ENCODE measurements around the gene UNC13D.
"Not testable (repeated sequence)": the region's sequence is repeated elsewhere in the genome, so short reads cannot be mapped to it uniquely, and the experiment has no call there.

The UNC13D gene

GRCh38 chr17:75855310-75856061 is 11.3 kb upstream of the UNC13D start, which contains the start of gene WBP2:
TSS of gene WBP2 (minus strand) at chr17:75855335. CDS start at chr17:75855297, 38 bp downstream.
- H3K27ac ChIP-seq = peak within 1 kb of the TSS; percentile 80
- TF ChIP-seq ZFX (IDR thresholded peaks at IDR 0.05) (peak; percentile 32; the same call in 1 of the 2 replicates), CTCF (conservative IDR thresholded peaks at IDR 0.05) (peak; percentile 58)

- TF ChIP-seq ZFX (IDR thresholded peaks at IDR 0.05) = no peak
- H3K27ac ChIP-seq = peak overlapping the region; percentile 80
Observed at GRCh38 chr17:75854881-75855309, 10.7 kb upstream of the UNC13D start.

- H3K27ac ChIP-seq = peak overlapping the region; percentile 80
- TF ChIP-seq ZFX (IDR thresholded peaks at IDR 0.05) (no peak), CTCF (conservative IDR thresholded peaks at IDR 0.05) (no peak)
Observed at GRCh38 chr17:75854101-75854748, 10.0 kb upstream of the UNC13D start.

- no peak for TF ChIP-seq CTCF (conservative IDR thresholded peaks at IDR 0.05)
- no peak for TF ChIP-seq ZFX (IDR thresholded peaks at IDR 0.05)
- no peak overlapping the region for H3K27ac ChIP-seq
Observed at GRCh38 chr17:75853433-75853832, 9.2 kb upstream of the UNC13D start.

GRCh38 chr17:75851693-75851991 is 7.4 kb upstream of the UNC13D start:
- not testable (repeated sequence) for H3K27ac ChIP-seq

GRCh38 chr17:75850928-75851692 is 6.9 kb upstream of the UNC13D start:
- TF ChIP-seq CTCF (conservative IDR thresholded peaks at IDR 0.05) (no peak), ZFX (IDR thresholded peaks at IDR 0.05) (no peak)
- no peak overlapping the region for H3K27ac ChIP-seq

- H3K27ac ChIP-seq = no peak overlapping the region
- TF ChIP-seq CTCF (conservative IDR thresholded peaks at IDR 0.05) (no peak), ZFX (IDR thresholded peaks at IDR 0.05) (no peak)
Observed at GRCh38 chr17:75849724-75850123, 5.5 kb upstream of the UNC13D start.

GRCh38 chr17:75849279-75849646 is 5.1 kb upstream of the UNC13D start:
- no peak for TF ChIP-seq CTCF (conservative IDR thresholded peaks at IDR 0.05)
- H3K27ac ChIP-seq = no peak overlapping the region

Measured in C4-2B (cell line).